Right lobe of liver (tissue), 4 donors: Measurements from ENCODE around the gene CTIF.

Source experiments
- CTCF ChIP-seq, 4 donors: fragments of 200-600 bp in 3 of 4; fragments of 450-650 bp in 1 of 4; IDR thresholded peaks; one replicate each; pipeline versions ENCODE4 v1.5.1 to v1.8.0; 2016 to 2022; ENCODE audit warnings: antibody characterized with exemption in 4 of 4, mild to moderate bottlenecking in 2 of 4
- POLR2A ChIP-seq: fragments of 450-650 bp; IDR thresholded peaks from one replicate; pipeline ENCODE4 v1.6.1; 2017; ENCODE audit warnings: antibody characterized with exemption, mild to moderate bottlenecking
- donor health status: DM: no; HTN: no; CAD: no.
- donor health status: DM: no; HTN: no; CAD: no.
- donor health status: DM: no; HTN: yes; CAD: no.

- no peak for TF ChIP-seq CTCF (IDR thresholded peaks at IDR 0.05)
- no peak for TF ChIP-seq POLR2A
Observed at GRCh38 chr18:48703418-48703817, 164.6 kb downstream of the CTIF start.
